HG02588 (cell line): Measurements from ENCODE around the gene PTPRG.
"Not testable (repeated sequence)": the region's sequence is repeated elsewhere in the genome, so short reads cannot be mapped to it uniquely, and the experiment has no call there.

Experiments used
- ATAC-seq: cut with Tn5 transposase; IDR thresholded peaks from one replicate; pipeline ENCODE4 v1.9.1; 2021; ENCODE audit warnings: mild to moderate bottlenecking, moderate library complexity; ENCODE audit not compliant: unreplicated experiment

PTPRG gene

GRCh38 chr3:61716693-61717092, 155.3 kb downstream of the PTPRG start:
- not testable (repeated sequence) for ATAC-seq

GRCh38 chr3:61718565-61718964, 157.2 kb downstream of the PTPRG start:
- no peak for ATAC-seq

DNA sequence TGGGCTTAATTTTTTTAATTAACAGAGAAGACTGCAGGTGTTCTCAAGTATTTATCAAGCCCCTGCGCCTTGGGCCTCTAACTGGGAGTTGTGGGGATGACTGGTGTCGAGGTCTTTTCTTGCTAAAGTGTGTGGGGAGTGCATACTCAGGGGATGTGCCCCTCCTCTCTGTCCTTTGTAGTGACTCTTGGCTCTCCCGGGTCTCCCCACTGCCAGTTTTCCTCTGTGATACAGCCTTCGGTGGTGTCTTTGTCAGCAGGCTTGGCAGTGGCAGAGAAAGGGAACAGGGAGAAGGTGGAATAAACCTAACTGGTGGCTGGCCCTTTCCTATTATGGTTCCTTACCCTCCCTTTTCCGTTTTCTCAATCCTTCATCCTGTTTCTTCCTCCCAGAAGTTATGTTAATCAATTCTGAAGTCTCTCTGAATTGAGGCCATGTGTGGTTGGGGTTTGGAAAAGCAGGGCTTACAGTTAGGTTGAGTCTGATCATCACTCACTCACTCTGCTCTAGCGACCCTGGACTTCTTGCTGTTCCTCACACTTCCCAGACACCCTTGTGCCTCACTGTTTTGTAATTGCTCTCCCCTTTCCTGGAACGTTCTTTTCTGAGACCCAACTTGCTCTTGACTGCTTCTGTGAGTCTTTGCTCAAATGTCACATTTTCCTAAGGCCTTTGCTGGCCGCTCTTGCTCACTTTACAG, 158.1 kb downstream of the PTPRG start:
- ATAC-seq = no peak

GRCh38 chr3:61723038-61723437, 161.7 kb downstream of the PTPRG start:
- no peak for ATAC-seq

- ATAC-seq = peak; percentile 70
Measured at GRCh38 chr3:61724183-61724582, 162.8 kb downstream of the PTPRG start.

DNA sequence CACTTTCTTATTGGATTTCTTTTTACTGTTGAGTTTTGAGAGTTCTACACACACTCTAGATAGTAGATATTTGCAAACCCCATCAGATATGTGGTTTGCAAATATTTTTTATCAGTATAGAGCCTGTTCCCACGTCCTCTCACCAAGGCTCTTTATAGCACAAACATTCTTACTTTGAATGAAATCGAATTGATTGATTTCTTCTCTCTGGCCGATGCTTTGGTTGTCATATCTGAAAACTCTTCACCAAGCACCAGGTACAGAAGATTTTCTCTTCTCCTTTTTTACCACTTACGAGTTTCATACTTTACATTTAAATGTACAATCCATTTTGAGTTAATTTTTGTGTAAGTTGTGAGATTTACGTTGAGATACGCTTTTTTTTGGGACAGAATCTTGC, 163.4 kb downstream of the PTPRG start:
- ATAC-seq = no peak

GRCh38 chr3:61725851-61726333, 164.5 kb downstream of the PTPRG start:
- no peak for ATAC-seq

GRCh38 chr3:61727435-61727834, 166.1 kb downstream of the PTPRG start:
- no peak for ATAC-seq

DNA sequence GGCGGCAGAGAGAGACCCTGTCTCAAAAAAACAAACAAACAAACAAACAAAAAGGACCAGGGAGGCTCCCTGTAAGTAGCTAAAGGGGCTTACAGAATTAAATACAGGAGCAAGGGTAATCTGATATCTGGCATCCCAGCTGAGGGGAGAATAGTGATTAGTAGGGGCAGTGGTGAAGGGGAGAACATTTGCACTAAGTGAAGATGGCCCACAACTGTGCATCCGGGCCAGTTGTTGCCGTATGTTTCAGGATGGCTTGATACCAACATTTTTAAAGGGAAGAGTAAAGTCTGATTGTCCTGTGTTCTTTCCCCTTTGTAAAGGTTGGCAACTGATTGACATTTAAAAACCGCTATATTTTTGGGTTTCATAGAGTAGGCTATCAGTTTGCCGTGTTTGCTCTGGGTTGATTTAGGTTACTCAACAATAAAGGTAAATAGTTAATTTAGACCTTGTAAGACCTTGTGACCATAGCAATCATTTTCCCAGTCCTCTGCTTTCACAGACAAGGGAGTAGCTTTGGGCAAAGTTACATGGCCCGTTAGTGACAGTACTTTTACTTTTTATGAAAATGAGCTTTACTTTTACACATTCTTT, 167.8 kb downstream of the PTPRG start:
- no peak for ATAC-seq

DNA sequence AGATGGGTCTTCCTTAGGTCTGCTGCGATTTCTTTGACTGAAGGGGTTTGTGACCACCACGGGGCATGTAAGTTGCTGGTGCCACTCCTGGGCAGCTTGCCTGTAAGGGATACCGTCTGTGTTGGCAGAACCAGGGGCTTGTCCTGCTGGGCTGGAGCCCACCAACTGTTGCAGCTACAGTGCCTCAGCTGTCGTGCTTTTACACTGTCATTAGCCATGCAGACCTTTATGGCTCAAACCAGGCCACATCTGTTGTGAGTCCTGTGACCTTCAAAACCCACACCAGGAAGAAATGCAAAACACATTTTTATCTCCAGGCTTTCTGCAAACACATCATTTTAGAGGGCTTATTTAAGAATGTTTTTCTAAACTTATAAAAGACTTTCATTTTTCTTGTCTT, 168.7 kb downstream of the PTPRG start:
- no peak for ATAC-seq

DNA sequence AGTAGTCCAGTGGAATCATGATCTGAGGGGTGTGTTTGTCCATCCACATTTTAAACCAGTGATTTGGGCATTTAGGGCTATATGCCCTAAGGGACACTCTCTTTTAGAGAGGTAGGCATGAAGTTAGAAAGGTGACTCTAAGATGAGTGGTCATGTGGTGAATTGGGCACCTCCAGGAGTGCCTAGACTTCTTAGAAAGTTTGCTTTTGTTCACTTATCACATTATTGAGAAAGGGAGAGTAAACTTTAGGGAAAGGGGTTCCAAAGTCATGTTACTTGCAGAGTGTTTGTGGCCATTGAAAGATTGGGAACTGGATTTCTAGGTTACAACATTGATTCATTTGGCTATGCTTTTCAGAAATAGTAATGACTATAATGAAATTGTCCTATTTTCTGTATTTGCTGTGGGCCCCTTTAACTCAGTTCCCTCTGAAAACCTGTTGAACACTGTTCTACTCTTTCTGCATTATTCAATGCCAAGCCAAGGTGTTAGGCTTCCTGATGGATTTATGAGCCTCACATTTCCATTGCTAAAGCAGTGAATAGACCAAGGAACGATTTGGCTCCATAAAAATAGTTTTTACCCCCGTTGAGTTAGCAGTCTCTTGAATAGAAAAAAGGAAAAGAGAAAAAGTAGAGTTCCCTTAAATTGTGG, 169.3 kb downstream of the PTPRG start:
- ATAC-seq = no peak

GRCh38 chr3:61733000-61733399, 171.6 kb downstream of the PTPRG start:
- ATAC-seq = no peak

DNA sequence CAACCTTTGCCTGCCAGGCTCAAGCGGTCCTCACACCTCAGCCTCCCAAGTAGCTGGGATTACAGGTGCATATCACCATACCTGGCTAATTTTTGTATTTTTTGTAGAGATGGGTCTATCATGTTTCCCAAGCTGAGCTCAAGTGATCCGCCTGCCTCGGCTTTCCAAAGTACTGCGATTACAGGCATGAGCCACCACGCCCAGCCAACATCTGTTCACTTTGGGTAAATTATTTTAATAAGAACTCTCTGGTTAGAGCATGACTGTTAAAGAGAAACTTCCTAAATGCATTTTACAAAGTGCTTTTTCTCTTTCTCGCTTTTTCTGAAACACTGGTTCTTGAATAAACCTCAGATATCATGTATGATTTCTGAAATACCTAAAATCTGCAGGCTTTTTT, 172.5 kb downstream of the PTPRG start:
- no peak for ATAC-seq

- ATAC-seq = no peak
Measured at GRCh38 chr3:61734749-61735686, 173.6 kb downstream of the PTPRG start.

DNA sequence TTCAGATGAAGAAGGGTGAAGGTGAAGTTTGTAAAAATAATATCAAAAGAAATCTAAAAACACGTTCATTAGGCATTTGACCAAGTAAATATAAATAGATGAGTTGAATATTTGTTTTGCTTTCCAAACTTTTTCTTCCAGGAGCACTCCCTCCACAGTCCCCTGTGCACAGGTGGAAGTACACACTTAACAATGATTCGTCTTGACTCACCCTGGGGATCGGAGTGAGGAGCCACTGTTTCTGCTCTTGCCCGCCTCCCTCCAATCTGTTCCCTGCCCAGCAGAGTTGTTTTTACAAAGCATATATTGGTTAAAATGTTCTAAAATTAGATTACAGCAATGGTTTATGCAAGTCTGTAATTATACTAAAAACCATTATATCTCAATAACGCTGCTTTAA, 175.1 kb downstream of the PTPRG start:
- ATAC-seq = no peak

- ATAC-seq = no peak
Measured at GRCh38 chr3:61739640-61740039, 178.3 kb downstream of the PTPRG start.

DNA sequence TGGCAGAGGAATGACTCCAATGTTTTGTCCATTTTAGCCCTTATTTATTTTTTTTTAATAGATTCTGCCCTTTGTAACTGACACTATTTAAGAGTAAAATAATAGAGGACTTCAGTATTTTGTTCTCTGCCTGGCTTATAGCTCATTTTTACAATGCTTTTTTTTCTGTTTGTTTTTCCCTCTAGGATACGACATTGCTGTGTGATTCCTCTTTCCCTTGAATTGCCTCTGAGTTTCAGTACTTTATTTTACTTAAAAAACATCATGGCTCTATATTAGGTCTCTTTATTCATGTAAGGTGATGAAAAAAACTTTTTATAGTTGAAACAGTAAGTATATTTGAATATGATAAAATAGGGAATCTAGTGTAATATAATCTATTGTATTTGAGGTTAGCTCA, 179.1 kb downstream of the PTPRG start:
- ATAC-seq = no peak

DNA sequence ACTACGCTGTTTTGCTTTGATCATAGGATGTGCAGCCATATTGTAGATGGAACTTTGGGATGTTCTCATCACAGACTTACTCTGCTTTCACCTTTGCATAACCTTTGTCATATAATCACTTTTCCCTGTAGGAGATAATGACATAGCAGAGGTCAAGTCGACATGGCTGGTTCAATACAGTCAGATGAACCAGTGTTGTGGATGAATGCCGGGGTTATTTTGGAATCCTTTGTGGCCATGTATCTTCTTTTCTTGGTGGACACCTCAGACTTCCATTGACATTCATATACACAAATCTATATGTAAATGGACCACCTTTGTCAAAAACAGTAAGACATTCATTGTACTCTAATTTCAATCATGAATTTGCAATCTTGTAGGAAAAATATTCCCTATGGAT, 180.2 kb downstream of the PTPRG start:
- ATAC-seq = no peak

GRCh38 chr3:61742006-61742405, 180.6 kb downstream of the PTPRG start:
- no peak for ATAC-seq

DNA sequence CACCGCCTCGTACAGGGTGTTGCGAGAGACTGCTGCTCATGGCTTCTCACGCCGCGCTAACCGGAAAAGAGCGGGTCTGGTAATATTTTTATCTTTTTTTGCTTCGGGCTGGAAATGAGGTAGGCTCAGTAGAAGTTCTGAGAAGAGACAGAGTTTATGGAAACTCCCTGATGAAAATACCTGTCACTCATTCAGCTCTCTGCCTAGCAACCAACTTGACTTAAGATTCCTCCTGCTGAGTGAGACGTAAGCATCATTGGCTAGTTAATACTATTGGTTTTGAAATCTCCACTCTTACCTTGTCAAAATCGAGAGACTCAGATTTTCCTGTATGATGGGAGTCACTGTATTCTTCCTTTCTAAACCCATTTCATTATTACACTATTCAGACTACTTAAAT, 181.7 kb downstream of the PTPRG start:
- ATAC-seq = no peak

- ATAC-seq = no peak
Measured at GRCh38 chr3:61743686-61744242, 182.4 kb downstream of the PTPRG start.
